ENCODE data around the gene AHDC1. TPM values are rescaled to one million over a fixed set of nuclear protein-coding genes. Genes with fewer than 3 reads are reported as not detected.
"Not testable (repeated sequence)": the region's sequence is repeated elsewhere in the genome, so short reads cannot be mapped to it uniquely, and the experiment has no call there.

Gene AHDC1
- polyA plus RNA-seq, 1 donor = 93.6 TPM

DNA sequence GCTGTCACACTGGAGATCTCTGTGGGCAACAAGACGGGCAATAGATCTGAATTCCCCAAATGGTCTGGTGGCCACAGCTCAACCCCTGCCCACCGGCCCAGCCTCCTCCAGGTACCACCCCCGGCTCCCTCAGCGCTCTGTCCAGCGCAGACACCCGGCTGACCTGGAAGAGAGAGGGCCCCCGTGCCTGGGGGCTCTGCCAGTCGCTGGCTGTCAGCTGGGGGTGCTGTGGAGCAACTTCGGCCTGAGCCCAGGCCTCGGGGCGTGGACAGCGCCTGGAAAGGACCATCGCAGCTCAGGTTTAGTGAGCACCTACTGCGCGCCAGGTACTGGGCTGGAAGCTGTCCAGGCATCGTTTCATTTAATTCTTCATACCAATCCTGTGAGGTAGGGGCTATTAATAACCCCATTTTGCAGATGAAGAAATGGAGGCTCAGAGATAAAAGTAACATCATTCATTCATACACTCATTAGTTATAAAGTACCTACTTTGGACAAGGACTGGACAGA is 51.0 kb downstream of the AHDC1 start:
- no peak for DNase-seq (ENCODE audit: low read depth)

DNA sequence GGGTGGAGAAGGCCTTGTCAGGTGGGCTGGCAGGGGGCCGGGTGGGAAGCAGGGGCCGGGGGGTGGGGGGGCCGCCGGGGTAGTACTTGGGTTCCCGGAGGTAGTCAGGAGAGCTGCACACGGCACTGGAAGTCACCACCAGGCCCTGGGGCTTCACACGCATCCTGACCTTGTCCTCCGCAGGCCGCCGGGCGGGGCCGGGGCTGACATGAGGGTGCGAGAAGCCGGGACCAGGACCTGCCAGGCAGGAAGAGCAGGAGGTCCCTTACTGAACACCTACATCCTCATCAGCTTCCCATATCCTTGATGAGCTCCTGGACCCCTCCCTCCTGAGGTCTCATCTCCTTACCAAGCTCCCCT is 52.0 kb downstream of the AHDC1 start:
- DNase-seq (ENCODE audit: low read depth) = no peak

DNA sequence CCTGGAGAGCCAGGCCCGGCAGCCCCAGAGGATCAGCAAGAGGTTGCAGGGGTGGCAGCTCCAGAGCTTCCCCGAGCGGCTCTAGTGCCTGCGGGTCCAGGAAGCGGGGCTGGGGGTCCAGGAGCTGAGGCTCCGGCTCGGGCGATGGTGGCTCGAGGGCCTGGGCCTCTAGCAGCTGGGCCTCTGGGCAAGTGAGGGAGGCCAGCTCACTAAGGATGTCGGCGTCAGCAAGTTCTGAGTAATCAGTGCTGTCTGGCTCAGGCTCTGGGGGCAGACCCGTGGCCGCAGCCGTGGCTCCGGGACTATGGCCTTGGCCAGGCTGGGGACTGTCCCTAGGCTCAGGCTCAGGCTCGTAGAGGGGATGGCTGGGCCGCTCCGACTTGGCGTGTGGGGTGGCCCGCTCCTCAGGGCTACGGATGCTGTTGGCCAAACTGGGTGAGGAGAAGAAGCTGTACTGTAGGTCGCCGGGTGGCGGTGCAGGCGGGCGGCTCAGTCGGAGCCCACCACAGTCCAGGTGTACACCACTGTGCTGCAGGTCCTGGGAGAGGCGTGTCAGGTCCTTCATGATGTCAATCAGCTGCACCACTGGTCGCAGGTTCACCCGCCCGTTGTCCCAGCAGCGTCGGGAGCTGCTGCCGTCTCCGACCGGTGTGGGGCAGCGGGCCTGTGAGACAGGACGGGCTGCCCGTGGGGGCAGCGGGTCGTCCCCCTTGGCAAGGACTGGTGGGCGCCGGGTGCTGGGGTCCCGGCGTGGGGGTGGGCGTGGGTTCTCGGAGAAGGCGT is 52.6 kb downstream of the AHDC1 start:
- no peak for DNase-seq (ENCODE audit: low read depth)

DNA sequence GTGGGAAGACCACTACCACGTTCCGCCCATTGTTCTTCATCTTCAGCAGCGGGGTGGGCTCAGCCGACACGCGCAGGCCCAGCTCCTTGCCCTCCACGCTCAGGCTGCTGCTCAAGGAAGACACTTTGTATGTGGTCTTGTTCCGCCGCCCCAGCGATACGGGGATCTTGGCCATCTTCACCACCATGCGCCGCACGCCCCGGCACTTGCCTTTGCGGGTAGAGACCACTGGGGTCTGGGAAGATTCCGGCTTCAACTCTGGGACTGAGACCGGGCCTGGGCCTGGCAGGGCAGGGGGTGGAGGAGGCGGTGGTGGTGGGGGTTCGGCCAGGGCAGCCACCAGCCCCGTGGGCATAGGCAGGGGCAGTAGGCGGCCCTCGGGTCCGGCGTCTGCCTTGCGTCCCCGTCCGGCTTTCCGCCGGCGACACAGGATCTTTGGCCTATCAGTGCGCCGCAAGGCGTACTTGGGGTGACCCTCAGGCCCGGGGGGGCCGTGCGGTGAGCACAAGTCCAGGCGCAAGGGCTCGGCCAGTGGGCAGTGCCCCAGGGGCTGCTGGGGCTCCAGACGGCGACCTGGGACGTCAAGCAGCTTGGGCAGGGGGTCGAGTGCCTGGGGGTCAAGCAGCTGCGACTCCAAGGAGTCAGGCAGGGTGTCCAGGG is 53.3 kb downstream of the AHDC1 start:
- DNase-seq (ENCODE audit: low read depth) = no peak

DNA sequence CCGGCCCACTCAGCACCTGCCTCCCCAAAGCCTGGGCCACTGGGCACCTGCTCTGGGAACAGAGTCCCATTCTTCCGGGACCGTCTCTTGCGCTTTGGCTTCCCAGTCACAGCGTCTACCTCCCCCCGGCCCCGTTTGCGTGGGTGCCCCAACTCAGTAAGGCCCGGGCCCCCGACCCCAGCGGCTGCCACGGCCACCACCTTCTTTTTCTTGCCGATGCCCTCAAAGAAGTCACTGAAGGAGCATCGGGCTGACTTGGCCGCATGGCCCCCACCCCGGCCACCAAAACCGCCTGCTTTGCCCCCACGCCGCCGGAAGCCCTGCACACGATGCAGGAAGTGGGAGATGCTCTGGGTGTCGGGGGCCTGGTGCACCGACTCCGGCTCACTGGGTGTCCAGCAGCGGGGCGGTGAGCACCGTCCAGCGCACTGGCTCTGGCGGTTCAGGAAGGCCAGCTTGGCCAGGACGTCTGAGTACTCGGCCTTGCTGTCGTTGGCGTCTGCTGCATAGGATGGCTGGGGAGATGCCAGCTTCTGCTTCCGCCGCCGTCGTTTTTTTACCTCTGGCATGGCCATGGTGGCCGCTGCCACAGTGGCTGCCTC is 54.0 kb downstream of the AHDC1 start:
- no peak for DNase-seq (ENCODE audit: low read depth)

DNA sequence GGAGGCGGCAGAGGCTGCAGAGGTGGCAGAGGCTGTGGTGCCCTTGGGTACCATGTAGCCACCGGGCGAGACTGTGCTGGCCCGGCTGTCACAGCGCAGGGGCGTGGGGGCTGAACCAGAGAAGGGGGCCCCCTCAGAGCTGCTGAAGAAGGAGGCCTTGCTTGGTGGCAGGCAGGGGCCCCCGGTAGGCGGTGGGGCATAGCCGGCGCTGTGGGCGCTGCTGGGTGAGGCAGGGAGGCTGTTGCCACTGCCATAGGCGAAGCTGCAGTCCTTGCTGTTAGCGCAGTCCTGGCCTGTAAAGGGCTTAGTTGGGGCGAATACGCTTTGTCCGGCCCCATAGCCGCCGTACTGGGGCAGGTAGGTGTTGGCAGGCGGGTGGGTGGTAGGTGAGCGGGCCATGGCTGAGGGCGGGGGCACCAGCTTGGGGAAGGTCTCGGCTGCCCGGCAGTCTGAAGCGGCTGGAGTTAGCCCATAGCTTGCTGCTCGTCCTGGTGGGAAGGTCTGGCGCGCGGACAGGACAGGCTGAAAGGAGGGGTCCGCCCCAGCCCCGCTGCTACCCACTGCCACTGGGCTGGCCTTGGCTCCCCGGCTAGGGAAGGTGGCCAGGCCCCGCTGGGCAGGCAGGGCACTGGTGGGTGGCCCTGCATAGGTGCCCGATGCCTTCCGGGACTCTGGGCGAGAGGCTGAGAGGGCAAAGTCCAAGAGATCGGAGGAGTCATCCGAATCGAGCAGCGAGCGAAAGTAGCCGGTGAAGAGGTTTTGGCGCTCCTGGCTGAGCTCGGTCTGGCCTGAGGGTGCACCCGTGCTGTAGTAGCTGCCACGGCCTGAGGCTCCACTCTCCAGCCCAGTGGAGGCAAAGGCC is 54.9 kb downstream of the AHDC1 start:
- DNase-seq (ENCODE audit: low read depth) = no peak

DNA sequence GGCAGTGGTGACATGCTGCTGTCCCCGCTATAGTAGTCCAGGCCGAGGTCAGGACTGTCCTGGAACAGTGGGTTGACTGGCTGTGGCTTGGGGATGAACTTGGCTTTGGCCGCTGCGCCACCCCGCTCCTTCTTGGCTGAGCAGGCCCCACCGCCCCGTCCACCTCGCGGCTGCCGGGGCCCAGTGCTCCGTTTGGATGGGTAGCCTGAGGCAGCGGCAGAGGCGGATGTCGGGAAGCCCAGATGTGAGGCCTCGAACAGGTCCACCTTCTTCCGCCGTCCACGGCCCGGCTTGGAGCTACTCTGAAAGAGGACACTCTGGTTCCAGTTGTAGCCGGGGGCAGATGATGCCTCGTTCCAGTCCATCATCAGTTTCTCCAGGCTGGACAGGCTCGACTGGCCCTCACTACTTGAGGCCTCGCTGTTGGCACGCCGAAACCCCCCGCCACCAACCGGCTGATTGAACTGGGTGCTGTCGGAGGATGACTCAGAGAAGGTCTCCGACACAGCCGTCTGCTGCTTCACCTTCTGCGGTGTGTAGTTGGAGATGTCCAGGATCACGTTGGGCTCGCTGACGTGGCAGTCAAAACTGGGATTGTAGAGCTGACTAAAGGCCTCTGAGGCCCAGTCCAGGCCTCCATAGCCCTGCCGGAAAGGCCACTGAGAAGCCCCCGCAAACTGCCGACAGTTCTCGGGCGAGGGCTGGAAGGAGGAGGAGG is 55.6 kb downstream of the AHDC1 start:
- no peak for DNase-seq (ENCODE audit: low read depth)

DNA sequence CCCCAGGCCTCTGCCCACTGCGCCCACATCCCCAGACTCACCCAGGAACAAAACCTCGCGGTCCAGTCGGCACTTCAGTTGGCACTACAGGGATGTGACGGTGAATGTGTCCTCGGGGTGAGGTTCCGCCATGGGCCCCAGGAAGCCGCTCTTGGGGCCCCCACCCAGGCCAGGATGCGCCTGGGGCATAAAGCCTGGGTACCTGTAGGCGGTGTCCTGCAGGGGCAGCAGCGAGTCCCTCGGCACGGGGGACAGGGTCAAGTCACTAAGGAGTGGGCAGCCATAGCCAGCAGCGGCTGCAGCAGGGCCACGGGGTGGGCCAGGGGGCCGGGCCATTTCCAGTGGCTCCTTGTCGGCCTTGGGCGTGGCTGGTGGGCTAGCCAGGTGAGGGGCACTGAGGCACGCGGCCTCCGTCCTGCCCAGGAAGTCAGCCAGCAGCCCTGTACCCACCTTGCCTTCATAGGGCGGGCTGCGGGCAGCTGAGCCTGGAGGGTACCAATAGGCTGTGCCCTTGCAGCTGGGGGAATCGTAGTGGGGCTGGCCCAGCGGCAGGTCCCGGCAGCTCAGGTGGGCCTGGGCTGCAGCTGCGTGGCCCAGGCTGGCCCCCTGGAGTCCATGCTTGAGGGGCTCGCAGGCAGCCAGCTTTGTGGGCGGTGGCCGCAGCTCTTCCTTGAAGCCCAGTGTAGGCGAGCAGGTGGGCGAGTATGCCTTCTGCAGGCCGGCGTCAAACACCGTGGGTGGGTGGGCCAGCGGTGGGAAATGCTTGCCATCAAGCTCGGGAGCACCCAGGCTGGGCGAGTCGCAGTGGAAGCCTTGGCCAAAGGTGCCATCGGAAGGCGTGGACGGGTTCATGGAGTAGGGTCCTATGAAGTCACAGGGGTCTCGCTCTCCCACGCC is 56.5 kb downstream of the AHDC1 start:
- DNase-seq (ENCODE audit: low read depth) = no peak

DNA sequence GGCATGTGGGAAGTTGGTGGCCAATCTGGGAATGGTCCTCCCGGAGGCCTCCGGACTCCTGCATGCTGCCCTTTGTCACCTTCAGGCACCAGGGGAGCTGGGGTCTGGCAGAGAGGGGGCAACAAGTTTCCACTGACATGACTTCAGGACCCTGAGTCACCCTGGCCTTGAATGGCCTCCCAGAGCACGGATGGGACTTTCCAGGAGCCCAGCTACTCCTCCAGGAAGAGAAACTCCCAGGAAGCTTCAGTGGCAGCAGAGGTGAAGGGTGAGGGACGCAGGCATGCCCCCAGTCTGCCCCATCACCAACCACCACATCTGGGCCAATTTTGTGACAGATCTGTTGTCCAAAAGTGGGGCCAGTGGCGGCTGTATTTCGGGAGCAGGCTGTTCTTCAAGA is 58.1 kb downstream of the AHDC1 start:
- no peak for DNase-seq (ENCODE audit: low read depth)

DNA sequence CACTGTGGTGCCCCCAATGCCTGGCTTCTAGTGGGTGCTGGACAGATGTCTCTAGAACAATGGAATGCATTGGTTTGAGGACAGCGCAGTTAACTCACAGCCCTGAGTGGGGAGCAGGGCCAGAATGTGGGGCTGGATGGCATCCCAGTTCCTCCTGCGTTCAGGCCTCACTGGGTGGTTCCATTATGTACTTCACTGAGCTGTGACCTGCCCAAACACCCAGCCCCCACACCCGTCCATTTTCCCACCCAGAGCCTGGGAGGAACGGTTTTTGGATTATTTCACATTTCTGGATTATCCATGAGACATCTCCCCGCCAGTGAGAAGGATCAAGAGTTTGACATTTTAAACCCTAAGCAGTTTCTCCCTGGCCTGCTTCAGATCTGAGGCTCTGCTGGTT is 58.7 kb downstream of the AHDC1 start:
- DNase-seq (ENCODE audit: low read depth) = no peak

DNA sequence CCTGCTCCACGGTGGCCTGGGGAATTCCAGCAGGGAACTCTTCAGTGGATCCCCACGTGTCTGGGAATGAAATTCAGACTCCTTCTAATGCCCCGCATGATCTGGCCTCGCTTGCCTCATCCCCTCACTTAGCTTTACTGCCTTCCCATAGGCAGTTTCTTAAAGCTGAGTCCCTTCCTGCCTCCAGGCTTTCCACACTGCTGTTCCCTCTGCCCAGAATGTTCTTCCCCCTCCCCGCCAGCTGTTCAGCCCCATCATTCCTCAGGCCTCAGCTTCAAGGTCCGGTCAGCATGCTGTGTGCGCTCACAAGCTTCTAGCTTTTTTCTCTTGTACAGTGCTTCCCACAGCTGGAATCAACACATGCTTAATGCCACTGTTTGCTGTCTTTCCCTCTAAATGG is 59.1 kb downstream of the AHDC1 start:
- no peak for DNase-seq (ENCODE audit: low read depth)

DNA sequence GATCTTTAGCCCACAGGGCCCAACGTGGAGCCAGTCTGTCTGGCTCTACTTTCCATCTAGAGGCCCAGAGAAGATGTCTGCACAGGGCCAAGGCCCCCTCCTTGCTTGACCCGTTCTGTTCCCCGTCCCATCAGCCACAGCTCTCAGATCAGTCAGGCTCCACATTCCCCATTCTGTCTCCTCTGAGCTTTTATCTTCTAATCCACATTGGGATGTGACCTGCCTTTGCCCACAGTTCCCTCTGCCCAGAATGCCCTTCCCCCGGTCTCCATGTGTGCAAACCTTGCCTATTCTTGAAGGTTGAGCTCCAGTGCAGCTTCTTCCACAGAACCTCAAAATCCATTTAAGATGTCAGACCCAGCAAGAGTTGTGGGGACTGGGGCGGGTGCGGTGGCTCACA is 60.7 kb downstream of the AHDC1 start:
- no peak for DNase-seq (ENCODE audit: low read depth)

DNA sequence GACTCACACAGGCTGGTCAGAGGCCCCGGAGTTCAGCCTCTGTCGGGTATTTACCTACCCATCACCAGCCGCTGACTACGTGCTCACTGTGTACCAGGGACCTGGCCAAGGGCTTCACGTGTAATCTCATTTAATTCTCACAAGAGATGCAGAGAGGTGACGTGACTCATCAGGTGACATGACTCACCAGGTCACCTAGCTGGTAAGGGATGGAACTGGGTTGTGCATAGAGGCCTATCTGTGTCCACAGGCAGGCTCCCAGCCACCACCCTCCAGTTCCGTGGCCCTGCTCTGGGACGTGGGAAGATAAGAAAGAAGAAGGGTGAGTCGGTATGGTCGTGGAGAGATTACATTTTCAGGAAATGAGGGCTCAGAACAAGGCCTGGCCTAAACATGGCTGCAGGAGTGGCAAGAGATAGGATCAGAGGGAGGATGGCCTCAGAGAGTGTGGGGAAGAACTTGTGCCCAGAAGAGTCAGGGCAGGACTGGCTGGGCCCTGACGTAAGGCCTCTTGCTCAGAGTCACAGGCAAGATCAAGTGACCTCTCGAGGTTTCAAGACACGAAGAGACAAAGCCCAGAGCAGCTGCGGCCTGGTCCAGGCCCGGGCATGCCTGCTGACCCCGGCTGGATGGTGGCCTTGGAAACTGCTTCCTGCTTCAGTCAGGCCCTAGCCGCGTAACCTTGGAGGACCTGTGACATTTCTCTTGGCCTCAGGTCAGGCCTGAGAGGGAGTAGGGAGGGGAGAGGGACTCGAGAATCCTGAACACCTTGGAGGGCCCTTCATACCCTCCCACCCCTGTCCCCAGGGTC is 61.3 kb downstream of the AHDC1 start:
- no peak for DNase-seq (ENCODE audit: low read depth)

DNA sequence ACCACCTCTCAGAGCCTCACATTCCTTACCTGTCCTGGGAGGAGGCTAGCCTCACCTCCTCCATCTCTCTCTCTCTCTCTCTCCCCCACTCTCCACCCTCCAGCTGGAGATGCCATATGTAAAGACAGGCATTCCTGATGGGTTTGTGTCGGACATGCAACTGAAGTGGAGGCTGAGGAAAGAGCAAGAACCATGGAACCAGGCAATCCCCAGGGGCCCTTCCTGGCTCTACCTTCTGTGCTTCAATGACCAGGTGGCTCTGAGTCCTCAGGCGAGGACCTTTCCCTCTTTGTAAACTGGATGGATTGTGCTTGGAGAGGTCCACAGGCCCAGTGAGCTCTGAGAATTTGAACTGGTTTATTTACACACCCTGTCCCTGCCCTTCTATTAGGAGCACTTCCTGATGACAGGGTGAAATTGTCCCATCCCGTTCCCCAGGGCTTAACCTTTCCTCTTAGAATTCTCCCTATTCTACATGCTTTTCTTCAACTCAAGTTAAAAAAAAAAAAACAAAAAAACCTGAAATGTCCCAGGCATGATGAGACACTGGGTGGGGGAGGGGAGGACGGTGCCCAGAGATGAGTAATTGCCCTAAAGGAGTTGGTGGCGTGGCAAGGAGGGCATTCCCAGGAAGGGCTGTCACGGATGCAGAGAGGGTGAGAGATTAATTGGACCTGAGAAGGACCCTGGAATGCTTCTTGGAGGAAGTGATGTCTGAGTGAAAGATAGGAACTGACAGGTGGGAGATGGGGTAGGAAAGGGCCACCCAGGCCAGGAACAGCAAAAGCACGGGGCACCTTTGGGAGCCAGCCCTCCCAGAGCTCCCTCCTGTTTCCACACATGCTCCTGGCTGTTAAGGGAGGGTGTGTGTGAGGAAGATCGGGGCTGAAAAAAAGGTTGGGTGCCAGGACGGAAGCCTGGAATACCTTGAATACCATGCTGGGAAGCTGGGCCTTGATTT is 63.8 kb downstream of the AHDC1 start:
- DNase-seq (ENCODE audit: low read depth) = no peak

DNA sequence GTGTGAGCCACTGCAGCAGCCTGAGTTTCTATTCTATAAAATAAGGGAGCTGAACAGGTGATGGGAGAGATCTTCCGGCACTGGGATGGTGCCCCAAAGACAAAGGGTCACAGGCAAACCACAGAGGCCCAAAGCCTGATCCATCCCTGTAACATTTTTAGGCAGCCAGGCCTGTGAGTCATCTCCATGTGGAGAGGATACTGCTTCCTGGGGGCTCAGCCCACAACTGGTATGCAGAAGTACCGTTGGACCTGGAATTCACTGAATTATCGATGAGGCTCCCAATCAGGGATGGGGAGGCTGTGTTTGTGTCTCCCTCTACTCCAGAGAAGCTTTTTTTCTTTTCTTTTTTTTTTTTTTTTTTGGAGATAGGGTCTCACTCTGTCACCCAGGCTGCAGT is 65.2 kb downstream of the AHDC1 start:
- no peak for DNase-seq (ENCODE audit: low read depth)

DNA sequence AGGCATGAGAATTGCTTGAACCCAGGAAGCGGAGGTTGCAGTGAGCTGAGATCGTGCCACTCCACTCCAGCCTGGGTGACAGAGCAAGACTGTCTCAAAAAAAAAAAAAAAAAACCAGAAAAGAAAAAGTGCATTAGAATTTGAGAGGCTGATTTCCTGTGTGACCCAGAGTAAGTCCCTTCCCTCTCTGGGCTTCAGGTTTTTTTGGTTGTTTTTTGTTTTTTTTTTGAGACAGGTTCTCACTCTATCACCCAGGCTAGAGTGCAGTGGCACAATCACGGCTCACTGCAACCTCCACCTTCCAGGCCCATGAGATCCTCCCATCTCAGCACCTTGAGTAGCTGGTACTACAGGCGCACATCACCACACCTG is 65.7 kb downstream of the AHDC1 start:
- DNase-seq (ENCODE audit: low read depth) = not testable (repeated sequence)

DNA sequence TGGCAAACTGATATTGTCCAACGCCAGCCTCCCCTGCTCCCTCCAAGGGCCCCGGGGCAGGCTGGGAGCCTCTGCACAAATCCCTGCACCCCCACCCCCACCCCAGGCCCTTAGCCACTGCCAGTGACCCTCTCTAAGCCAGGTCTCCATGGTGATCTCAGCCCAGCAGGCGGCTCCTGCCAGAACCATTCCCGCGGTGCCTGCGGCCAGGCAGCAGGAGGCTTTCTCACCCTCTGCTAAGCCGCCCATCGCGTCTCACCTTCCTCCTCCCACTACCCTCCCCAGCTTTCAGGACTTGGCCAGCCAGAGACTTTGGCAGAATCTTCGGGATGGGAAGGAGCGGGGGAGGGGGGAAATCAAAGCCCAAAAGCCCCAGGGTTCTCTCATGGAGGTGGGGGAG is 67.2 kb downstream of the AHDC1 start:
- no peak for DNase-seq (ENCODE audit: low read depth)

DNA sequence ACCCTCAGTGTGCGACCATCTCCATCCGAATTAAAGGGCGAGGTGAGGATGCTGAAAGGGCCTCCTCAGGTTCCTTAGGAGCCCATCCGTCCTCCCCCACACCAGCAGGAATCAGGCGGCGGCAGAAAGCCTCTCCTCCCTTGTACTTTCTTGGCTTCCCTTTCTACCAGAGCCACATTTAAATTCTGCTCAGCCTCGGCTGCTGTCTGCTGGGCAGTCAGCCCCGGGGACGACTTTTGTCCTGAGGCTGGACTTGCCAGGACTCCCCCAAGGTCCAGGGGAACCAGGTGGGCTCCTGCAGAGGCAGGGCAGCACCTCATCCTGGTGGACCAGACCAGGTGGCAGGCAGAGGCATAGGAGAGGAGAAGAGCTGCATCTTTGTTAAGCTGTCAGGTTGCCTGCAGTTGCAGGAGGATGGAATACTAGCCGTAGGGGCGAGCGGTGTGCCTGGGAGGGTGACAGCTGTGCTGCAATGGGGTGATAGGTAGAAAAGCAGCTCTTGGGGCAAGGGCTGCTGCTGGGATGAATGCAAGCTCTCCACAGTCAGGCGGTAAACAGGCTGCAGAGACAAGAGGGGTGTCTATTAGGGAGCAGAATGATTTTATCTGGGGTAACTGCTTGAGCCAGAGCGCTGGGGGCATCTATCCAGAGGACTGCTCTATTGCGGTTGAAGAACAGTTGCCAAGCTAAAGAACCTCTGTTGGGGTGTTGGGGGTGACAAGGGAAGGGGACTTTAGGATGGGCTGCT is 67.8 kb downstream of the AHDC1 start:
- no peak for DNase-seq (ENCODE audit: low read depth)

All from forelimb muscle (tissue), 1 donor.